ENCODE results near the gene RUFY3.
"Not testable (repeated sequence)": the region's sequence is repeated elsewhere in the genome, so short reads cannot be mapped to it uniquely, and the experiment has no call there.

RUFY3 gene

DNA sequence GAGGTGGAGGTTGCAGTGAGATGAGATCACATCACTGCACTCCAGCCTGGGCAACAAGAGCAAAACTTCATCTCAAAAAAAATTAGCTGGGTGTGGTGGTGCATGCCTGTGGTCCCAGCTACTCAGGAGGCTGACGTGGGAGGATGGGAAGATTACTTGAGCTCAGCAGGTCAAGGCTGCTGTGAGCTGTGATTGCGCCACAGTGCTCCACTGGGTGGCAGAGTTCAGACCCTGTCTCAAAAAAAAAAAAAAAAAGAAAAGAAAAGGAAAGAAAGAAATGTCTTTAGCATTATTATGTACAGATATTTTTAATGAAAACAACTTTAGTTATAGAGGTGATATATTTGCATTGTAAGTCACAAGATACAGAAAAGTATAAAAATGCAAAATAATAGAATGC, 14.2 kb downstream of the RUFY3 start:
- DNase-seq (ENCODE audit: low read depth): not testable (repeated sequence)

DNA sequence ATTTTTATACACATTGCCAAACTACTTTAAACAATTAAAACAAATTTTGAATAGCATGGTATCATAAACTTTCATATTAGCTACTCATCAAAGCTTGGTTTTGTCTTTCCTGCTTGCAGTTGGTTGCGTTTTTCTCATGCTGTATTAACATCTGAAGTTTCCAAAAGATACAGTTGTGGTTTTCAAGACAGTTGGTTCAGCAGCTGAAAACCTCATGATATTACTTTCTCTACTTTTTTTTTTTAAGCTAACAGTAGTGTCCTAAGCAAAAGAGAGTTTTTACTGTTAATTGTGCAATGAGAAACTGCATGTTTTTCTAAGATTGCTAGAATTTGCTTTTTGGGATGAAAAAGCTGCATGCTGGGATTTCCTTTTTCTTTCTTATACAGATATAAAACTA, 15.2 kb downstream of the RUFY3 start:
- no peak for DNase-seq (ENCODE audit: low read depth)

DNA sequence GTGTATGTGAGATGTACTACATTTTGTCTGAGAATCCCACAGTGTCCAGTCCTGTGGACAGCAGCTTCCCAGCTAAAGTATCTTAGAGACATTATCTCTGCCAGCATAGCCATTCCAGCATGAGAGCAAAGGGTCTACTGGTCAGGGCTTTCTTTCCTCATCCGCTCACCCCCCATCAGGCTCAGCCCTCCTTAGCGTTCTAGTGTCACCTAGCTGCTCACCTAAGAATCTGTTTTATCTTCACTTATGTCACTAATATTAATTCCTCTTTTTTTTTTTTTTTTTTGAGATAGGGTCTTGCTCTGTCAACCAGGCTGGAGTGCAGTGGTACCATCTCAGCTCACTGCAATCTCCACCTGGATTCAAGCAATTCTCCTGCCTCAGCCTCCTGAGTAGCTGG, 15.6 kb downstream of the RUFY3 start:
- no peak for DNase-seq (ENCODE audit: low read depth)

DNA sequence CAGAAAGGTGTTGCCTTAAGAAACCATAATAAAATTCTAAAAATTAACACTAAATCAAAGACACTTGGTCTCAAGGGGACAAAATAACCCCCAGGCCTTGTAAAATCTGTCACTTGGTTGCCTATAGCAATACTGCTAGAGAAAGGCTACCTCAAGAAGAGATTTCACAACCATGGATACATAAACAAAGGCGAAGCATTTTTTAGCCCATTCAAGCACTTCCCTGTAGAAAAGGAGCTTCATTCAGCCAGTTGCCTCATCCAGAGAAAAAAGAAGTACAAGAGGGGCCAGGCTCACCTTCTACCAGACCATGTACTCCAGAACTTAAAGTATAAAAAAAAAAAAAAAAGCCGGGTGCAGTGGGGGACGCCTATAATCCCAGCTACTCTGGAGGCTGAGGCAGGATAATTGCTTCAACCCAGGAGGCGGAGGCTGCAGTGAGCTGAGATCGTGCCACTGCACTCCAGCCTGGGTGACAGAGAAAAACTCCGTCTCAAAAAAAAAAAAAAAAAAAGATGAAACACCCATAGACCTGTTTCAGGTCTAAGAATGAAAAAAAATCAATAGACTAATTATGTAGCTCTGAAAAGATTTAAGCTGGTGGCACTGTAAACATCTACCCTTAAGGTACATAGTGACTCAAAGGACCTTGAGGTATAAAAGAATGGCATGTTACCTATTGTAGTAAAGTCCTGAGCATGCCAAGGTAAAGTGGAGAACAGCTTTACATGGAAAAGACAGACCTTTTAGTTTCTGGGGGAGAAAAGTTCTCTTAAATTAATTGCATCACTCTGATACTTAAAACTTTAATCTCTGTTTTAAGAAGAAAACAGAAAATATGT, 18.0 kb downstream of the RUFY3 start:
- no peak for DNase-seq (ENCODE audit: low read depth)

DNA sequence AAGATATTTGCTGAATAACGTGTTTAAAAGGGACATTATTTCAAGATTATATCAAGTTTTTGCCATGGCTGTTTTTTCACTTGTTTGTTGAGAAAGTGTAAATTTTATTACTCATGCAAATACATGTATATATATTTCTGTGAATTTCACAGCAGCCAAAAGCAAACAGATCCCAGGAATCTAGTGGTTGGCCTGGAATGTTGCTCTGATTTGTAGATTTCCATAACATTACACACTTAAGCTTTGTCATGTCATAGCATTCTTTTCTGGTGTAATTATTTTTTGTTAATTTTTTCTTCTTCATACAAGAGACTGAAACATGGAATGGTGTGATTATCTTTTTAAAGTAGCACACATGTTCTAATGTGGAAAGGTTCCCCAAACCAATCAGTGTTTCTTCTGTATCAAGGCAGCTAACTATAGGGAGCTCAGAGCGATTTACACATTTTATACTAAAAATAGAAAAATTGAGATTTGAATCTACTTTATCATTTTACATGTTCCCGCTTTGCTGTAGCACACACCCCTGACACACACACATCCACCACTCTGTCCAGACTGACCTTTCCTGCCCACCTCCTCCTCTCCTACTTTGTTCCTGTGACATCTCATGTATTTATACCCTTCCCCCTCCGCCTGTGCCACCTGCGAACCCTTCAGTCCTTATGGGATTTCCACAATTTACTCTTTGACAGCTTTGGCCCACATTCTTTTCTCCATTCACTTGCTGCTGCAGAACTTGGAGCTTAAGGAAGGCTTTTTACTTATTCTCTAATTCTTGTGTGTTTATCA, 20.3 kb downstream of the RUFY3 start:
- DNase-seq (ENCODE audit: low read depth): no peak

DNA sequence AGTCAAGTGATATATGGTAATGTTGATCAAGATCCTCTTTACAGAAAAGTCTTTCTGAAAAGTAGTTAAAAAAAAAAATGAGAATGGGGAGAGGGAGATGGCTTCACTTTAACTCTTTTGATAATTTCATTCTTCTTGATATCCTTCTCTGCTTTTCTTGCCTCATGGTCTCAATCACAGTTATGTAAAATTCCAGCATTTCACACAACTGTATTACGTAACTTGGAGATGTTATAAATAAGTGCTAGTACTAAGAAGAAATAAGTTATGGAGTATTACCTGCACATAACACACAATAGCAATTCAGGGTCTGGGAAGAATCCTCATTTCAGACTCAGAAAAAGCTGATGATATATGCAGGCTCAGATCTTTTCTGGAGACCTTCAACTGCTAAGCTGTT, 22.0 kb downstream of the RUFY3 start:
- no peak for DNase-seq (ENCODE audit: low read depth)

GRCh38 chr4:70746179-70746839, 24.5 kb downstream of the RUFY3 start:
- DNase-seq (ENCODE audit: low read depth): no peak

- DNase-seq (ENCODE audit: low read depth): no peak
Measured at GRCh38 chr4:70747874-70748273, 26.1 kb downstream of the RUFY3 start.

GRCh38 chr4:70749313-70749712, 27.5 kb downstream of the RUFY3 start:
- DNase-seq (ENCODE audit: low read depth): no peak

GRCh38 chr4:70752236-70752635, 30.5 kb downstream of the RUFY3 start:
- no peak for DNase-seq (ENCODE audit: low read depth)

DNA sequence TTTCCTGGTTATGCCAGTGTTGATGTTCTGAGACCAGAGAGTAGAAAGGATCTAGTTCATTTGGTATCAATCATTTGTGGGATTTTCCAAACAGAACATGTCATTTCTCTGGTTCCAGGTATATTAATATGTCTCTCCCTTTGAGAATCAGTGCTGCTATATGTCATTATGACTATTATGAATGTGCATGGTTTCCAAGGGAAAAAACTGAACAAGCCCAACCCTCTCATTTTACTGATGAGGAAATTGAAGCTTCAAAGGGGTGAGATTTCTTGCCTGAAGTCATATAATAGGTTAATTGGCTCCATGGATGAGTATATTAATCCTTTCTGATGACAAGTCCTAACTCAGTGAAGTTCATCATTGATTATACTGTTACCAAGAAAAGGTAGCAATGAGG, 31.9 kb downstream of the RUFY3 start:
- no peak for DNase-seq (ENCODE audit: low read depth)

GRCh38 chr4:70754470-70754869, 32.7 kb downstream of the RUFY3 start:
- no peak for DNase-seq (ENCODE audit: low read depth)

DNA sequence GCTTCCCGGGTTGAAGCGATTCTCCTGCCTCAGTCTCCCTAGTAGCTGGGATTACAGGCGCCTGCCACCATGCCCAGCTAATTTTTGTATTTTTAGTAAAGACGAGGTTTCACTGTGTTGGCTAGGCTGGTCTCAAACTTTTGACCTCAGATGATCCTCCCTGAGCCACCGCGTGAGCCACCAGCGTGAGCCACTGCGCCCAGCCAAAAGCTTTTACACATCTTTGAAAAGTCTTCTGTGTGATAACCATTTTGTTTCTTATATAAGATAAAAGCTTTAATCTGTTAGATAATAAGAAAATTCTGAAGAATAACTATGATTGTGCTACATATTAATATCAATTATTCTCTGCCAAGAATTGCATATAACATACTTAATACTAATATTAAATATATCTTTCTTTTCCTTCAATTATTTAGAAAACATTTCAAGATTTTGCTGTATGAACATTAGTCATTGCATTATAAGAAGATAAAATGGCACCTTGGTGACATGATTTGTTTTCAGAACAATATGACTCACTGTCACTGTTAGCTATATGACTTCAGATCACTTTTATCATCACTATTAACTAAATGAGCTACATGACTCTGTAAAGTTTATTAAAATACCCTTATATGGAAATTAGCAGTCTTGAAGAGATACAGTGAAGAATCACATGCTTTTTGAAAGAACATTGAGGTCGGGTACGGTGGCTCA, 33.4 kb downstream of the RUFY3 start:
- DNase-seq (ENCODE audit: low read depth): no peak

GRCh38 chr4:70759126-70759525, 37.4 kb downstream of the RUFY3 start:
- DNase-seq (ENCODE audit: low read depth): no peak

GRCh38 chr4:70759627-70760026, 37.9 kb downstream of the RUFY3 start:
- DNase-seq (ENCODE audit: low read depth): no peak

DNA sequence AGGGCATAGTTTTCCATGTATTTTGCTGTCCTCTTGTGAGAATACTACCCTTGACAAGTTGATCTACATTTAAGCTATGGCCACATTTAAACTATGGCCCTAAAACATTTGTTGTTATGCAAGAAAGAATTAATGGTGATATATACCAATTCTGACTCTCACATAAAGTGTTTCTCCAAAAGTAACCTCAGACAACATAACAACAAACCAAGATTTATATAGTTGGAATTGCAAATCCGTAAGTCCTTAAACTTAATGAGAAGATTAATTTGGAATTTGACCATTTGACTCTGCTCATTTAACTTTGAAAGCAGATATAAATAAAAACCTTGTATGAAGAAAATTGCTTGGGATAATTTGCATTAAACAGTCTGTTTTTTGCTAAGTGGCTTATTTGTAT, 38.9 kb downstream of the RUFY3 start:
- no peak for DNase-seq (ENCODE audit: low read depth)

- DNase-seq (ENCODE audit: low read depth): no peak
Measured at GRCh38 chr4:70761276-70761816, 39.6 kb downstream of the RUFY3 start.

DNA sequence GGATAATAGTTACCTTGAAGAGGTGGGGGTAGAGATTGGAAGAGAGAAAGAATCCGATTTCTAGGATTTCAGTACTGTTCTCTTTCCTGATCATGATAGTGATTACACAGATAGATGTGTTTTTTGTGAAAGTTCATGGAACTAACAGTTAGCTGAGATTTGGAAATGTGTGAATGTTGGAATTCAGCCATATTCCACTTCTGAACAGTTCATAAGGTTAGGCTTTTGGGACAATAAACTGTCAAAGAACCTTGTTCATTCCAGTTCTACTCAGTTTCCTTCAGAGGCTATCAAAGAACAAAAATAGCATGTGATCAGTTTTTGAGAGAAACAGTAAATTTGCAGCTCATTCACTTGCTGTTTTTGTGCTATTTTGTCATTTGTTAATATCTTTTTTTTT, 43.6 kb downstream of the RUFY3 start:
- DNase-seq (ENCODE audit: low read depth): no peak

GRCh38 chr4:70768301-70768948, 46.7 kb downstream of the RUFY3 start:
- DNase-seq (ENCODE audit: low read depth): no peak

GRCh38 chr4:70769396-70769795, 47.6 kb downstream of the RUFY3 start:
- DNase-seq (ENCODE audit: low read depth): not testable (repeated sequence)

GRCh38 chr4:70772929-70773555, 51.3 kb downstream of the RUFY3 start:
- DNase-seq (ENCODE audit: low read depth): no peak
